GM19372 (cell line): Measurements from ENCODE around the gene ARNT2.
"Not testable (repeated sequence)": the region's sequence is repeated elsewhere in the genome, so short reads cannot be mapped to it uniquely, and the experiment has no call there.

ENCODE experiments used
- ATAC-seq: cut with Tn5 transposase; IDR thresholded peaks from one replicate; pipeline ENCODE4 v1.9.1; 2021; ENCODE audit warnings: mild to moderate bottlenecking, low read depth, moderate library complexity; ENCODE audit not compliant: unreplicated experiment

Gene ARNT2

GRCh38 chr15:80638553-80639167, 234.5 kb downstream of the ARNT2 start:
- ATAC-seq: no peak

DNA sequence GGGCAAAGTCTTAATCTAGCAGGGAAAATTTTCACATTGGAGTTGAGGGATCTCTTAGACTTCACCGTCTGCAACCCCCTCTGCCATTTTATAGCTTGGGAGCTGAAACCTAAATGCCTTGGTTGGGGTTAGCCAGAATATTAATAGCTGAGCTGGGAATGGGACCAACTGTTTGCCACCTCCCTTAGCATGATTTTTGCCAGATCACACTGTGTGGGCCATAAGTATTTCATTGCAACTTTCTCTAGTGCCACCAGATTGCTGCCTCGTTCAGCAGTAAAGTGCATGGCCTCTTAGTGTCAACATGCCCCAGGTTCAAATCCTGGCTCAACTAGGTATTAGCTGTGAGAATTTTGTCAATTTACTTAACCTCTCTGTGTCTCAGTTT, 235.0 kb downstream of the ARNT2 start:
- ATAC-seq: no peak

GRCh38 chr15:80640531-80641121, 236.4 kb downstream of the ARNT2 start:
- no peak for ATAC-seq

DNA sequence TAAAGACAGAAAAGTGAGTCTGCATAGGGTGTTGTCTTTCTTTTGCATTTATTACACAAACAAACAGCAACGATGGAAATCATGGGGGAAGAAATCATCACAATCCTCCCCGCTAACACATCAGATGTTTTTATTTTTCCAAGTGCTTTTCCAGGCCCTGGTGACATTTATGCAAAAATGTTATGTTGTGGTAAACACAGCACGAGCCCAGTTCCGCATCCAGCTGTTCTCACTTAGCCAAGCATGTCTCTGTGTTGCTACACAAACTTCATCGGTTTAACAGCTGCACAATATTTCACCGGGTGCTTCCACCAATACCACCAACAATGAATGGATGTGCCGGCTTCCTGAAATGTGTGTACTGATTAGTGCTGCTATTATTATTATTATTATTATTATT, 237.2 kb downstream of the ARNT2 start:
- no peak for ATAC-seq

DNA sequence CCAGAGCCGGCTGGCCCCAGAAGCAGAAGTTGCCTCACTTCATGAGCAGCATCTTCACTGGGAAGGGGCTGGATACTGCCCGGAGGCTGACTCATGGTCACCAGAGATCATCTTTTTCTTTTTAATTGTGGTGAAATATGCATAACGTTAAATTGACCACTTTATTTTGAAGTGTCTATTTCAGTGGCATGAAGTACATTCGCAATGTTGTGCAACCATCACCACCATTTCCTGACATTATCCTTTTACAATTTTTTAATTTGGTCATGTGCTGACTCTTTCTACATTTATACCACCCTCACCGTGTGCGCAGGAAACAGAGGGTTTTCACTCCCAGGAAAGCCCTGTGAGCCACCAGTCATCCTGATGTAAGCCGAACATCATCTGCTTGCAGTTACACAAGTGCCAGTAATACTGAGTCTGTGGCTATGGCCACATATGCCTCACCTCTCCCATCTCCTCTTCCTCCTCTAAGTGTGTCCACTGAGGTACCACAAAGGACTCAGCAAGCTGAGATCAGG, 239.3 kb downstream of the ARNT2 start:
- no peak for ATAC-seq

DNA sequence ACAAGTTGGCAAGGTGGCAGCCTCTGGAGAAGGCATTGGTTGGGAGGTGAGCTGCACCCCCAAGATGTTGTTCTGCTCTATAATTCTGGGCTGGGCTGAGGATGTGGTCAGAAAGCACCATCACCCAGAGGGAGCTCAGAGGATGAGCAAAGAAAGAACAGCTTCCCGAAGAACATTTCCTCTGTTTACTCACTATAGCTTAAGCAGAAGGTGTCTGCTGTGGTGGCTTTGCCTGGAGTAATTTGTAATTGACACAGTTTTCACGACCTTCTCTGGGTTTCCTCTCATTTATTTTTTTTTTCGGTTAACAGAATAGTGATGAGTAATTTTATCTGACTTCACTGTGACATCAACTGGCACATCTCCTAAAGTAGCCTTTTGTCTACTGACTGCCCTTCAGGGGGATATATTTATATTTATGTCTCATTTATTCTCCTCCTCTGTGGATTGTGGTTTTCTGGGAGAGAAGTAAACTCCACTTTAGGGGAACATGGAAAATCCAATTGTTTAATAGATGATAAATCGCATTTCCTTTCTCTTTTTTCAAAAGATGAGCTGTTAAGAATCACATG, 241.4 kb downstream of the ARNT2 start:
- ATAC-seq: no peak

DNA sequence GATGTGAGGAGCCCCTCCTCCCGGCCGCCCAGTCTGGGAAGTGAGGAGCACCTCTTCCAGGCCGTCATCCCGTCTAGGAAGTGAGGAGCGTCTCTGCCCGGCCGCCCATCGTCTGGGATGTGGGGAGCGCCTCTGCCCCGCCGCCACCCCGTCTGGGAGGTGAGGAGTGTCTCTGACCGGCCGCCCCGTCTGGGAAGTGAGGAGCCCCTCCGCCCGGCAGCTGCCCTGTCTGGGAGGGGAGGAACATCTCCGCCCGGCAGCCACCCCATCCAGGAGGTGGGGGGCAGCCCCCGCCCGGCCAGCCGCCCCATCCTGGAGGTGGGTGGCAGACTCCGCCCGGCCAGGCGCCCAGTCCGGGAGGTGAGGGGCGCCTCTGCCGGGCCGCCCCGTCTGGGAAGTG, 243.2 kb downstream of the ARNT2 start:
- not testable (repeated sequence) for ATAC-seq
